ENCODE measurements around the gene ZNRD2.

- TF ChIP-seq CTCF (IDR thresholded peaks at IDR 0.05): no peak
- TF ChIP-seq POLR2A (IDR thresholded peaks at IDR 0.05; ENCODE audit: low read depth): no peak
- TF ChIP-seq POLR2AphosphoS5 (IDR thresholded peaks at IDR 0.05): no peak
- TF ChIP-seq EP300 (IDR thresholded peaks at IDR 0.05): no peak
These were observed 27.4 kb upstream of the ZNRD2 start for GRCh38 chr11:65542738-65543390.

All from esophagus muscularis mucosa (tissue), 4 donors.